ENCODE data around the gene PCP2. TPM values are rescaled to one million over a fixed set of nuclear protein-coding genes. Genes with fewer than 3 reads are reported as not detected.
A peak's percentile ranks its signal among the peaks of the same experiment; 100 is the strongest.

The PCP2 gene
- total and polyA plus RNA-seq, 2 of the 13 experiments (the other 11 are each of a cell fraction or from before 2014, with no cell fraction given): 0.62 TPM; not detected in 1

- ChIA-PET CTCF (ENCODE audit: low intra/inter-chr PET ratio, low total read pairs) (no interaction called here), POLR2A (no interaction called here)
- no peaks in the 10 kb centered on the region for H3K9me3 ChIP-seq (ENCODE audit: low read length)
- ATAC-seq (no peak), FAIRE-seq (peak; percentile 37), DNase-seq (ENCODE audit: low spot score) (no peak)
- no peaks in the 10 kb centered on the region; the same call in 1 of the 2 replicates for H4K20me1 ChIP-seq (ENCODE audit: insufficient read depth, low read length)
- H3K79me2 ChIP-seq (ENCODE audit: insufficient read depth, low read length): peaks cover 7% of the 10 kb centered on the region
- H3K4me2 ChIP-seq (ENCODE audit: low read depth, low read length): no peak overlapping the region
- 95% methylated on average over 11 of the region's 13 CpGs for WGBS (ENCODE audit: low lambda C conversion rate)
- intact Hi-C loops (cut with micrococcal nuclease; ENCODE audit: unreplicated experiment): no loop called here
- no peaks in the 10 kb centered on the region; a peak in 1 of 5 replicates for H3K27me3 ChIP-seq (ENCODE audit: control insufficient read depth in 1 of 2, insufficient read depth in 2 of 2, low read length in 2 of 2)
- no peak overlapping the region for H3K9ac ChIP-seq (ENCODE audit: insufficient read depth, low read depth, low read length)
- no peak overlapping the region for H3K4me3 ChIP-seq (replicated peaks in 1 of 3; ENCODE audit: insufficient read depth in 1 of 3, low read depth in 2 of 3, low read length in 3 of 3)
- no peak overlapping the region for H2AFZ ChIP-seq (ENCODE audit: low read length)
- in situ Hi-C loops (cut with HindIII; ENCODE audit: extremely low pct_ligation_motif_present, low pct_unique_long_range_greater_than_20kb): no loop called here
- no TSS peak for BruUV-seq (replicated peaks)
- H3K36me3 ChIP-seq (replicated peaks in 1 of 2; ENCODE audit: control insufficient read depth in 1 of 2, insufficient read depth in 2 of 2, low read length in 2 of 2): no peaks in the 10 kb centered on the region; a peak in 1 of 5 replicates
- H3K27ac ChIP-seq (ENCODE audit: extremely low read length, insufficient read depth, low read length): no peak overlapping the region
- peaks cover 23% of the 10 kb centered on the region for H3K4me1 ChIP-seq (ENCODE audit: insufficient read depth, low read length)
- no peak for TF ChIP-seq ELF1 (CRISPR knock-in tag; IDR thresholded peaks at IDR 0.05)
- TF ChIP-seq MNT (IDR thresholded peaks at IDR 0.05): peak; percentile 97
- TF ChIP-seq KLF16 (CRISPR knock-in tag; IDR thresholded peaks at IDR 0.05): peak in 1 of 2 experiments; percentile 62; a peak in 1 of 4 replicates
- TF ChIP-seq HMG20A (CRISPR knock-in tag; IDR thresholded peaks at IDR 0.05; ENCODE audit: borderline replicate concordance): no peak
- no peak for TF ChIP-seq MAX (IDR thresholded peaks at IDR 0.05)
- TF ChIP-seq ZNF710 (CRISPR knock-in tag; IDR thresholded peaks at IDR 0.05; ENCODE audit: borderline replicate concordance): no peak
- no peak for TF ChIP-seq MIER2 (CRISPR knock-in tag; IDR thresholded peaks at IDR 0.05)
- peak; percentile 4; the same call in 1 of the 2 replicates for TF ChIP-seq FOXA1 (IDR thresholded peaks at IDR 0.05)
- TF ChIP-seq FOXA1 (CRISPR knock-in tag; IDR thresholded peaks at IDR 0.05): no peak
- TF ChIP-seq ASH2L (IDR thresholded peaks at IDR 0.05; ENCODE audit: insufficient read length, low read depth, low read length): no peak
- no peak for TF ChIP-seq TP53 (CRISPR knock-in tag; conservative IDR thresholded peaks at IDR 0.05)
- no peak for TF ChIP-seq HOMEZ (CRISPR knock-in tag; IDR thresholded peaks at IDR 0.05; ENCODE audit: low read depth)
- TF ChIP-seq MLXIP (CRISPR knock-in tag; IDR thresholded peaks at IDR 0.05; ENCODE audit: borderline replicate concordance): no peak
- TF ChIP-seq MTF2 (CRISPR knock-in tag; IDR thresholded peaks at IDR 0.05; ENCODE audit: borderline replicate concordance): no peak
- TF ChIP-seq POLR2A (IDR thresholded peaks at IDR 0.05; ENCODE audit: insufficient read depth in 1 of 2, low read depth in 2 of 2, low read length in 2 of 2): peak in 1 of 2 experiments; percentile 39; a peak in 1 of 4 replicates
- TF ChIP-seq CENPT (CRISPR knock-in tag; IDR thresholded peaks at IDR 0.05; ENCODE audit: low read depth): 0 out of 2 replicates have a peak, but pooled peaks have one; percentile 20
- no peak for TF ChIP-seq ZC3H13 (CRISPR knock-in tag; IDR thresholded peaks at IDR 0.05)
Measured at GRCh38 chr19:7639863-7640348, 6.4 kb upstream of the PCP2 start.
